HepG2 (cell line): ENCODE measurements around the gene SLC23A3. TPM values are rescaled to one million over a fixed set of nuclear protein-coding genes. Genes with fewer than 3 reads are reported as not detected.

Experiments used
- CEBPB ChIP-seq: IDR thresholded peaks from 2 replicates; pipeline ENCODE4 v1.6.1; 2011; ENCODE audit warnings: low read depth, low read length, improper control_type of control experiment, borderline replicate concordance
- E2F2 ChIP-seq: sonication (generic); formaldehyde crosslinking; IDR thresholded peaks from 2 replicates; pipeline ENCODE4 v1.4.0; 2020; ENCODE audit warnings: missing genetic modification reagents, borderline replicate concordance
- GLI4 ChIP-seq: sonication (generic); formaldehyde crosslinking; IDR thresholded peaks from 2 replicates; pipeline ENCODE4 v1.5.1; 2020; ENCODE audit warnings: missing genetic modification reagents, mild to moderate bottlenecking, moderate library complexity, borderline replicate concordance
- HDAC1 ChIP-seq: sonication (generic); formaldehyde crosslinking; IDR thresholded peaks from 2 replicates; pipeline ENCODE4 v1.5.1; 2020; ENCODE audit warnings: mild to moderate bottlenecking, missing genetic modification reagents
- LBX2 ChIP-seq: sonication (generic); formaldehyde crosslinking; IDR thresholded peaks from 2 replicates; pipeline ENCODE4 v1.5.0; 2020; ENCODE audit warnings: missing genetic modification reagents, mild to moderate bottlenecking, borderline replicate concordance
- SALL1 ChIP-seq: sonication (generic); formaldehyde crosslinking; IDR thresholded peaks from 2 replicates; pipeline ENCODE4 v1.8.0; 2022; ENCODE audit warnings: mild to moderate bottlenecking, missing genetic modification reagents
- SMYD3 ChIP-seq: sonication (generic); formaldehyde crosslinking; IDR thresholded peaks from 2 replicates; pipeline ENCODE4 v1.8.1; 2023; ENCODE audit warnings: mild to moderate bottlenecking, missing genetic modification reagents
- ZBTB33 ChIP-seq: sonication (generic); formaldehyde crosslinking; IDR thresholded peaks from 2 replicates; pipeline ENCODE4 v1.4.0; 2020; ENCODE audit warnings: missing genetic modification reagents
- ZBTB4 ChIP-seq: sonication (generic); formaldehyde crosslinking; IDR thresholded peaks from 2 replicates; pipeline ENCODE4 v1.4.0; 2020; ENCODE audit warnings: missing genetic modification reagents, mild to moderate bottlenecking, borderline replicate concordance
- ZNF121 ChIP-seq: sonication (generic); formaldehyde crosslinking; IDR thresholded peaks from 2 replicates; pipeline ENCODE4 v1.5.0; 2020; ENCODE audit warnings: mild to moderate bottlenecking, missing genetic modification reagents
- ZNF256 ChIP-seq: sonication (generic); formaldehyde crosslinking; conservative IDR thresholded peaks from 2 replicates; pipeline ENCODE4 v1.4.0; 2020; ENCODE audit warnings: missing genetic modification reagents
- ZSCAN20 ChIP-seq: sonication (generic); formaldehyde crosslinking; IDR thresholded peaks from 2 replicates; pipeline ENCODE4 v1.4.0; 2020; ENCODE audit warnings: missing genetic modification reagents, mild to moderate bottlenecking, borderline replicate concordance
- polyA plus RNA-seq, 8 experiments: library from polyadenylated mRNA; depleted of rRNA in 3 of 8; stranded (reverse) in 7 of 8; unstranded in 1 of 8; fragments of >200 nt; fragmentation: Illumina TruSeq in 4 of 8; extraction: Trizol in 4 of 8; gene quantifications; 2 replicates each; pipeline versions ENCODE4 v1.2.1 to v1.2.3, GENCODE V29; 2011 to 2016; ENCODE audit warnings: low read depth in 4 of 8, missing spikeins in 1 of 8, mixed read lengths in 1 of 8; ENCODE audit not compliant: insufficient read depth in 1 of 8
- total RNA-seq, 5 experiments: library from RNA; depleted of rRNA; stranded (reverse); fragments of >200 nt; fragmentation: Illumina TruSeq; extraction: Trizol; gene quantifications; 2 replicates each; pipeline ENCODE4 v1.2.3, GENCODE V29; 2016; ENCODE audit warnings: low read depth in 1 of 5

The SLC23A3 gene
- total and polyA plus RNA-seq, 2 of the 13 experiments (the other 11 are each of a cell fraction or from before 2014, with no cell fraction given), result 0.38 to 0.78 TPM

GRCh38 chr2:219207884-219208740, 38.3 kb upstream of the SLC23A3 start (continued):
- TF ChIP-seq E2F2 (CRISPR knock-in tag) (no peak), ZBTB4 (CRISPR knock-in tag) (peak; percentile 18; the same call in 1 of the 2 replicates), GLI4 (no peak; the same call in 1 of the 2 replicates), SMYD3 (CRISPR knock-in tag) (no peak; the same call in 1 of the 2 replicates), LBX2 (CRISPR knock-in tag) (no peak), ZNF256 (no peak), SALL1 (peak; percentile 91), ZSCAN20 (CRISPR knock-in tag) (no peak), ZNF121 (peak; percentile 77), ZBTB33 (CRISPR knock-in tag) (no peak; the same call in none of the 2 replicates), HDAC1 (peak; percentile 94), CEBPB (peak; percentile 61; the same call in 1 of the 2 replicates)
